Measurements from ENCODE around the gene CLPSL2.
A peak's percentile ranks its signal among the peaks of the same experiment; 100 is the strongest.

CLPSL2 gene

DNA sequence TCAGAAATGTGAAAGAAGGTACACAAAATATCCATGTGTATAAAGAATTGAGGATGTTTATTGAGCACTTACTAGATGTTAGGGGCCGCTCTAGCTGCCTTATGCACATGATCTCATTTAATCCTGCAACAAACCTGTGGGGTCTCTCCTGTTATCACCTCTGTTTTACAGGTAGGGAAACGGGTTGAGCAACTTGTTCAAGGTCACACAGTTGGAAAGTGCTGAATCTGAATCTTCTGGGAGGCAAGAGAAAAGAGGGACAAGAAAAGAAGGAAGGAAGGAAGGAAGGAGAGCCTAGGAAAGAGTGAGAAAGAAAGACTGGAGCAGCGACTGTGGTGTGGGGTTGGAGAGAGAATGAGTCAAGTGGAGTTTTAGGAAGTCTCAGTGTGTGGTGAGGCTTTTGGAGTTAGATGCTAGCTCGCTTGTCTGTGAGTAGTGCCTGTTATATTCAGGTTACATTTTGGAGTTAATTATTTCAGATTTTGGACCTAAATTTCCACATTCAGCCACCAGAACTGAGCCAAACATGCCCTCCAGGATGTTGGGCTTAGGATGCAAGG is 12.1 kb downstream of the CLPSL2 start:
- DNase-seq: no peak

DNA sequence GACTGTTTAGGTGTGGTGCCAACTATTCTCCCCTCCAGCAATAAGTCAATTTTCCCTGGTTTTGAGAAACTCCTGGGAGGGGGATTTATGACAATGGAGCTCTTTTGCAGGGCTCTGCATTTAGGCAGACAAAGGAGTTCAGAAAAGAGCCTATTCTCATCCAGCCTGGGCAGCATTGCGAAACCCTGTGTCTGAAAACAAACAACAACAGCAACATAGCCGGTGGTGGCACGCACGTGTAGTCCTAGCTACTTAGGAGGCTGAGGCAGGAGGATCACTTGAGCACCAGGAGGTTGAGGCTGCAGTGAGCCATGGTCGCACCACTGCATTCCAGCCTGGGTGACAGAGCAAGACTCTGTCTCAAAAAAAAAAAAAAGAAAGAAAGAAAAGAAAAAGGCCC is 14.3 kb downstream of the CLPSL2 start:
- no peak for DNase-seq

DNA sequence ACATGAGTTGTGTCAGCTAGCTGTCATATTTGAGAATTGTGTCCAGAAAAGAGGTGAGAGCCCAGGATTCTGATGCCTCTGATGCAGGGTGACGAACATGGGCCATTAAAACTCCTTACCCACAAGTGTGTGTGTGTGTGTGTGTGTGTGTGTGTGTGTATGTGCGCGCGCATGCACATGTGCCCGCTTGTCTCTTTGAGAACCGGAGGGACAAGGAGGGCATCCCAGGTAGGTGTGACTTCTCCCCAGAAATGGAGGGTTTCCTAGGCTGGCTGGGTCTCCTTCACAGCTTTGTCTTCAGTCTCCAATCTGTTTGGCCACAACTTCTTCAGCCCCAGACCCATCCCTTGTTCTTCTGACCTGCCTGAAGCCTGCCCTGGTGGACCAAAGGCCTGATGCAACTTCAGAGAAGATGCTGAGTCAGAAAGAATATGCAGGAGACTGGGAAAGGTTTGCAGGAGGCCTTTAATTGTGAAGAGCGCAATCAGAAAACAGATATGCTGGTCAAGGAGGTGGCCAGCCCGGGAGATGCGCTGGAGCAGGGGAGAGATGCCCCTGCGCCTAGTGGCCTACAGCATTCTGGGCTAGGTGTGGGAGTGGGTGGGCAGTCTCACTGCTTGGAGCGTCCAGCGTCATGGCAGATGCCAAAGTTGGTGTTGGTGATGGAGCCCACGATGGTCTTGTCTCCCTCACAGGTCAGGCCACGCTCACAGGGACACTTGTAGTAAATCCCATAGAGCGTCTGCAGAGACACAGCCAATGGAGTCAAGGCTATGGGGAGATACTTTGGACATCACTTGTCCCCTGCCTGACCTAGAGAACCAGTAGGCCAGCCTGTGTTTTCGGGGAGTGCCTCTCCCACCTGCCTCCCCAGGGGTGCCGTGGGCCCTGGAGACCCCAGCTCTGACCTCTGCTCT is 18.4 kb downstream of the CLPSL2 start:
- no peak for DNase-seq

DNA sequence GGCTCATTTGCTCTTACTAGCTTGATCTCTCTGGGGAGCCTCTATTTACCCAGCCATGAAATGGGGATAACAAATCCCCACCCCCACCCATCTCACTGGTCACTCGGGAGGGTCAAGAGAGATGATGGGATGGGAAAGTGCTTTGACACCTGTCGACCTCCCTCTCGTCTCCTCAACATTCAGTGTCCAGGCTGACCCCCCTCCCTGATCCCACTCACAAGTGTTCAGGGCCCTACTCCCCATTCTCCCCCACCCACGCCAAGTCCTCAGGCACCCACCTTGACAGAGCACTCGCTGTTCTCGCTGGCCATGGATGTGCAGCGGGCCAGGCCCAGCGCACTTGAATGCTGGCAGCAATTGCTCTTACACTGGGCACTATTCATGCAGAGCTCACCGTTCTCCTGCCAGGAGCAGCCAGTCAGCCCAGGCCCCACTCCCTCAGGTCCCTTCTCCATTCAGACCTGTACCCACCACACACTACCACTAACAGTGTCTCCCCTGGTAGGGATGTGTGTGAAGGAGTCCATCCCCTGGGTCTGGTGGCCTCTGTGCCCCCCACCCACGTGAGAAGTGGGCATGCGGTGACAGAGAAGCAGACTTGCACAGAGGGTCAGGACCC is 19.2 kb downstream of the CLPSL2 start:
- no peak for DNase-seq

DNA sequence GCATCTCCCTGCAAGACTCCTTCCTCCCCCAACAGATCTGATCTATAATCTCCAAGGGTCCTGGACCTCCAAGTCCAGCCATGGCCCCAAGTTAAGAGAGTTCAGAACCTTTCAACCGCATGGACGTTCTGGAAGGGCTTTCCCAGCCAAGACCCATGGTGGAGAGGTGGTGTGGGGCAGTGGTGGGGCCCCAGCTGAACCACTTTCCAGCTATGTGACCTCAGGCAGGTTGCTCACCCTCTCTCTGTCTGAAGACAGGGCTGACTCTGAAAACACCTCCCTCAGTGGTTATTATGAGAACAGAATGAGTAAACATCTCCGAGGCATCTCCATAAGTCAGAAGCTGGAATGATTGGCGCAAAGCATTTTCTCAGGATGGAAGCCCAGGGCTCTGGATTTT is 19.8 kb downstream of the CLPSL2 start:
- no peak for DNase-seq

DNA sequence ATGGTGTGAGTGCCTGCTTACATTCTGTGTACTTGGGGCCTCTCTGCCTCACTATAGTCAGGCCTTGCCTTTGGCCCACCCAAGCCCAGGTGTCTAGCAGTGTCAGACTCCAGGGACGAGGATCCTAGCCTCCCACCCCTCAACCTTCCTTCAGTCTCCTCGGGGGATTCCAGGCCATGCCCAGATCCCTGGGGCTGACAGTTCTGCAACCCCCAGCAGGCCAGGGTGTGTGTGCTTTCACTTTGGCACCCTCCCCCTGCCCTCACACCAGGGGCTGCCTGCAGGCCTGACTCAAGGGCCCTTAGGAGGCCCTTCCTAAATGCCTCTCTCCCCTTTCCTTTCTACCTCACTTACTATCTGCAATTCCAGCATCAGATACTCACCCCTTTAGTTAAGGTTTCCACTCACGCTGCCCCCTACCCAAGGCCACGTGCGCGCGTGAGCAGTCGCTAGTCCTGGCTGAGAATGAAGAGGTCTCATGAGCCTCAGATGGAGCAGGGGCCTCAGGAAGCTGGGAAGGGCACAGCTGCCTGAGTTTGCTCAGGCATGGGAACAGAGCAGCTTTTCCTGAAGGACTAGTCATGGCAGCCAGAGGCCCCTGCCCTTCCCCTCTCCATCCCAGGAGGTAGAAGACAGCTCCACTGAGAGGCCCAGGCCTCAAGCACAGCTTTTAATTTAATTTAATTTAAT is 21.6 kb downstream of the CLPSL2 start:
- peak; percentile 48 for DNase-seq

DNA sequence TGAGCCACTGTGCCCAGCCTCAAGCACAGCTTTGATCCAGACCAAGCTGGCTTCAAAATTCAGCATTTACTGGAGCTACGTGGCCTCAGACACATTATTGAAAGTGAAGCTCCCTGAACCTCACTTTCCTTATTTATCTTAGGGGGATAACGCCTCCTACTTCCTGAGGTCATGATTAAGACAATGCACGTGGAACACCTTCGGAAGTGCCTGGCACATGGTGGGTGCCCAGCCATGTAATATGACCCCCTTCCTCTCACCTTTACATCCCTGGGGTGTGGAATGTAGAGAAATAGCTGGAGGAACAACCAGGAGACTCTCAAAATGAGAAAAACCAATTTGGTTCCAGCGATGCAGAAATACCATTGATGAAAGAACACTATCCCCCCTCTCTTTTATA is 22.3 kb downstream of the CLPSL2 start:
- DNase-seq: no peak

DNA sequence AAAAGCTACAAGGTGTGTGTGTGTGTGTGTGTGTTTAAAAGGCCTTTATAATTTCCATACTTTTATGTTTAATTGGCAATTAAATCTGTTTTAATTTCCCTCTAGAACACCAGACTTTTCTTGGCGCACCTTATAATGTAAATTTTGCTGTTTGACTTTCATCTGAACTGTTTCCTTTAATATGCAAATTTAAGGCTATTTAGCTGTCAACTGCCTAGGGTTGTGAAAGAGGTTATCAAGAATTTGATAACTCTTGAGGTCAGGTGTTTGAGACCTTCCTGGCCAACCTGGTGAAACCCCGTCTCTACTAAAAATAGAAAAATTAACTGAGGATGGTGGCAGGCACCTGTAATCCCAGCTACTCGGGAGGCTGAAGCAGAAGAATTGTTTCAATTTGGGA is 24.8 kb downstream of the CLPSL2 start:
- DNase-seq: no peak

DNA sequence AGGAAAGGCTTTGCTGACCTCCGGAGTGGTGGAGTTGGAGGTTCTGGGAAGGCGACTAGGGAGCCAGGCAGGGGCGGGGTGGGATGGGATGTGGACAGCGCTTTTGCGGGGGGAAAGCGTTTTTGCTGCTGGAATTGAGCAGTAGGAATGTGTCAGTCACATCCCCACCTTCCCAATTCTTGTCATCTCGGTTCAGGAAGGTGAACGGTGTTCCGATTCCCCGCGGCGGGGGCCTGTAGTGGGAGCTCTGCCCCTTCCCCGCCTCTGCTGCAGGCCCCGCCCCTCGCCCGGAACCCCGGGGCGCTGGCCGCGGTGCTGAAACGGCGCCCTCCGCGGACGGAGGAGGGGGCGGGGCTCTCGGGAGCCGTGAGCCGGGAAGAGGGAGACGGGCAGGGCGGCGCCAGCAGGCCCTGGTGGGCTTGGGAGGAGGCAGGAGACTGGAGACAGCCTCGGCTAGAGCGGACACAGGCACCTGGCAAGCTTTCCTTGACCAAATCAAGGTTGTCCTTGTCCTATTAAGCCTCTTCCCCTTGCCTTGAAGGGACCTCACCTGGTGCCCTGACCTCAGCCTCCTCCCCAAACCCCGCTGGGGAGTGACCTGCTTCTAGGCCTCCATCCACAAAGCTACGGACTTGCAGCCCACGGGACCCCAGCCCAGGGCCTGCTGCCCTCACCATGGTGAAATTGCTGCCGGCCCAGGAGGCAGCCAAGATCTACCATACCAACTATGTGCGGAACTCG is 28.8 kb downstream of the CLPSL2 start, which contains the start of gene LHFPL5:
TSS of gene LHFPL5 (plus strand) at position 357 of the 741 bp plus-strand sequence. CDS start at position 676, 319 bp downstream.
- peak; percentile 85 for DNase-seq

DNA sequence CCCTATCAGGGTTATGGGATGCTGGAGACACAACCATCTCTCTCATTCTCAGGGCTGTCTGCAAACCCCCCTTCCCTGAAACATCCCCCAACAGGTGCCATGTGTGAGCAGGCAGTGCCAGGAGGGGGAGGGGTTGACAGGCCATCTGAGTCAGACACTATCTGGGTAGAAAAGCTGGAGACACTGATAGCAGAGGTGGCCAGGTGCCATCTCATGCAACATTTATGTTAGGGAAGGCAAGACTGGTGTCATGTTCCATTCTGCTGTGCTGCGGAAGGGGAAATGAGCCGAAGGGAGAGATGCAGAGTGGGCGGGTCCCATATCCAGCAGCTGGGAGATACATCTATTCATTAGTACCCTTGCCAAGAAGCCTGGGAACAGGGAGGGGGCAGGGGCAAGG is 32.3 kb downstream of the CLPSL2 start:
- DNase-seq: no peak

DNA sequence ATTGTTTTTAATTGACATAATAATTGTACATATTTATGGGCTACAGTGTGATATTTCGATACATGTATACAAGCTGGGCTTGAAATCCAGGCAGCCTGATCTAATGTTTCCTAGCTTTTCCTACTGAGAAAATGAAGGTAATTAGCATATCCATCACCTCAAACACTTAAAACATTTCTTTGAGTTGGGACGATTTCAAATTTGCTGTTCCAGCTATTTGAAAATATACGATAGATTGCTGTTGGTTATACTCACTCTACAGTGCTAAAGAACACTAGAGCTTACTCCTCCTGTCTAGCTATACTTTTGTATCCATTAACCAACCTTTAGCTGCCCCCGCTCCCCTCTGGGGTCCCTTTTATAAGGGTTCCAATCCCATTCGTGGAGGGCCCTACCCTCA is 33.4 kb downstream of the CLPSL2 start:
- no peak for DNase-seq

DNA sequence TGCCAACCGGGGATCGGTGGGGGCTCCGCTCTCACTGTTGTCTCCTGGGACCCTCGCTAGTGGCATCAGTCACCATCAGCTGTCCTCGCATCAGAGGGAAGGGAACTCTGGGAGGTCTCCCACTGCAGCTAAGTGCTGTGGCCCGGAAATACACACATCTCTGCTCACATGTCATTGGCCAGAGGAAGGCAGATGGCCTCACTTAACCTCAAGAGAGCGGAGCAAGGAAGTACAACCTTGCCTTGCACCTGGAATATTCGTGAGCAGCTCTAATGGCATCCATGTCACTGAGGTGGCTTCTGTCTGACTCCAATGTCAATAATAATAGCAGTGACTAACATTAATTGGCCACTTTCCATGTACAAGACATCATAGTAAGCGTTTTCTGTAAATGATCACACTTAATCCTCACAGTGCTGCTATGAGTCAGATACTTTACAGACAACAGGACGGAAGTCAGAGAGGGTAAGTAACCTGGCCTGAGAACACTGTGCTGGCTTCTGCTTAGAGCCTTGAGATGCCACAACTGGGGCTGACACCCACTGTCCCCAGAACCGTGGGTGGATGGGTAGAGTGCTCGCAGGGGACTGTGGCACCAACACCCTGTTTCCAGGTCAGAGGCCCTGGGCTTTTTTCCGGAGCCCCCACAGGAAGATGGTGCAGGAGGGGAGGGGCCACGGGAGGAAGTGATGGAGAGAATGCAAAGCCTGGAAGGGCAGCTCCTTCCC is 34.7 kb downstream of the CLPSL2 start:
- no peak for DNase-seq

DNA sequence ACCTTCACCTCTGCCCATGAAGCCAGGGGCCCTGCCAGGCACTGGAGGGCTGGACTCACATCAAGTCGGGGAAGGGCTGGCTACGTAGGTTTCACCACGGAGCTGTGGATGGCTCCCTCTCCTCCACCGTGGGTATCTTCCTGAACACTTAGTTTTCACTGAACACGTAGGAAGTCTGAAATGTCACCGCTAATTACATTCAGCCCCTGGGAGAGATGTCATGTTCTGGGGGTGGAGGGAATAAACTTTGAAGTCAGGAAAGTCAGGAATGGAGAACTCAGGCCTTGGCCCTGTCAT is 35.2 kb downstream of the CLPSL2 start:
- DNase-seq: no peak

DNA sequence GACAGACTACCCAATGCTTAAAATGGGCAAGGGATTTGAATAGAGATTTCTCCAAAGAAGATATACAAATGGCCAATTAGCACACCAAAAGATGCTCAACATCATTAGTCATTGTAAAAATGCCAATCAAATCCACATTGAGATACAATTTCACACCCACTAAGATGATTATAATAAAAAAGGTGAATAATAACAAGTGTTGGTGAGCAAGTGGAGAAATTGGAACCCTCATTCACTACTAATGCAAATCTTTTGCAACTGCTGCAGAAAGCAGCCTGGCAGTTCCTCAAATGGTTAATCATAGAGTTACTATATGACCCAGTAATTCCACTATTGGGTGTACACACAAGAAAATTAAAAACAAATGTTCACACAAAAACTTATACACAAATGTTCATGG is 41.1 kb downstream of the CLPSL2 start:
- no peak for DNase-seq

DNA sequence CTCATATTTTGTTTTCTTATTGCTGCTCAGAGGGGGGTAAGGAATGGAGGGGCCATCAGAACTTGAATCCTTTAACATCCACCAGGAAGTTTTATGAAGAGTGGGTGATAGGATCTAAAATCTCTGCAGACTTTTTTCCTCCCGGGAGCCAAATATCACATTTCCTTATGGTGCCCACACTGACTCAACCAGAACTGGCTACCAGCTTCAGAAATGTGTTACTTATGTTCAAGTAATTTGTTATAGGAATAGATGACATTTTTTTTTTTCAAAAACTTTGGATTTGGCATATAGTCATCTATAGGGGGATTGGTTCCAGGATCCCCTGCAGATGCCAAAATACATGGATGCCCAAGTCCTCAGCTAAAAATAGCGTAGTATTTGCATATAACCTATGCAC is 47.2 kb downstream of the CLPSL2 start:
- no peak for DNase-seq

DNA sequence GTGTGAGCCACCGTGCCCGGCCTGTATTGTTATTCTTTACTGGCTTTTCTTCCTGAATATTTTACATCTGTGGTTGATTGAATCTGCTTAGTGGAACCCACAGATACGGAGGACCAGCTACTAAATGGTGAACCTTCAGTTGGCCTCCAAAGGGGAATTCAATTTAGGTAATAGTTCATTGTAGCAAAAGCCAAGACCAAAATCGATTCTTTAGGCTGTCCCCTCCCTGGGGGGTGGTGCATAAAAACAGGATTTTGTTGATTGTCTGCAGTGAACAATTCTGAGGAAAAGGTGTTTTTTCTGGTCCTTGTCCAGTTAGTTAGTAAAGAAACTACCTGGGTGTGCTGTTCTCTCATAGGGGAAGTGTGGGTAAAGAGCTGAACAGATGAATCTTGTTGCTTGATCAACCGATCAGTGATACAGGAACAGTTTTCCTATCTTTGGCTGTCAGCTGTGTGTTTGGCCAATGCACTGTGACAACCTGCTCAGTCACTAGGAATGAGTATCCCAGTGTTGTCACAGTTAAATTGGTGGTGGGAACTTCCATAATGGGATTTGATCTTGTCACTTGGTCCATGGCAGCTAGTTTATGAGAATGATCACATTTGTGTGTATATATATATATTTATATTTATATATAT is 48.3 kb downstream of the CLPSL2 start:
- DNase-seq: no peak

All from retina (tissue), 1 donor.